ENCODE data around the gene SLC28A1. TPM values are rescaled to one million over a fixed set of nuclear protein-coding genes. Genes with fewer than 3 reads are reported as not detected.

SLC28A1 gene
- total RNA-seq, 2 experiments from 2014 or later = not detected

DNA sequence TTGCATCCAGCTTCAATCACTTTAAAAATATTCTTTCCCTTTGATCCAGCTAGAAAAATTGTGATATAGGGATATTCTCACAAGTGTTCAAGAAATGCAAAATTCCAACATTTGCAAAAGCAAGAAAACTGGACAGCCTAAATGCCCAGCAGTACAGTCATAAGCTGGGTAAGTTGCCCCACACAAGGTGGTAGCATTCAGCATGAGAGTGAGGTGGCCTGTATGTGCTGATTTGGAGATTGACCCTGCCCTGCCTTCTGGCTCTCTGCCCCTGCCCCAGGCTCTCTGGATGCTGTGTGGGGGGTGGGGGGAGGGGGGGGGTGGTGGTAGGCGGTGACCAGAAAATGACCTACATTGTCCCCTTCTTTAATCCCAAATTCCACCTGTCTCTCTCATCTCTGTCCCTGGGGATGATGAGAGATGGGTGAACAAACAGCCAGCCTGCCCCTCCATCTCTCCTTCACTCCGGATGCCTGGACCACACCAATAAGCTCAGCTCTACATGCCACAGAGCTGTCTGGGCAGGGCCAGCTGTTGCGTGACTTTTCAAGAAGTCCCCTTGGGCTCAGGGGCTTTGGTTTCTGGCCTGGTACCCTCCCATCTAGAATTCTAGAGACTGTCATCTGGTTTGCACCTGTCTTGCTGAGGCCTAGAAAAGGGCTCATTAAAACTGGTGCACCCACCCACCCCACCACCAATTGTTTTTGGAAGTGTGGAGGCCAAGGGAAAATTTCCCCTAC is 42.2 kb downstream of the SLC28A1 start:
- no peak overlapping the region for H3K27ac Mint-ChIP-seq
- H3K4me3 Mint-ChIP-seq = no peak overlapping the region
- CTCF ChIA-PET = interaction anchor here (0.7 to 5.6 kb wide), 10 partner anchors 10 to 844 kb away, joined by 3 to 46 read pairs (median 4); no protein-coding TSS in a partner anchor
- H3K36me3 Mint-ChIP-seq = no peaks in the 10 kb centered on the region
- H3K9me3 Mint-ChIP-seq (ENCODE audit: low read depth) = no peaks in the 10 kb centered on the region
- H3K27me3 Mint-ChIP-seq = no peaks in the 10 kb centered on the region
- H3K4me1 Mint-ChIP-seq = peaks cover 6% of the 10 kb centered on the region
- DNase-seq (no peak), ATAC-seq (no peak)

DNA sequence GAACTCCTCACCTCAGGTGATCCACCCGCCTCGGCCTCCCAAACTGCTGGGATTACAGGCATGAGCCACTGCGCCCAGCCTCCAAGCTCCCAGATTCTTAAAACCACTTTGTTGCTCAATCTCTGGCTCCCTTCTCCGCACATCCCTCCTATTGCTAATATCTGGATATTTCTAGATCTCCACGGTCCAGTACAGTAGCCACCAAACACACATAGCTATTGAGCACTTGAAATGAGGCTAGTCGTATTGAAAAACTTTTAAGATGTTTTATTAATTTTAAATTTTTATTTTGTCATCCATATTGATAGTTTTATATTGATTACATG is 44.3 kb downstream of the SLC28A1 start:
- H3K27ac Mint-ChIP-seq = no peak overlapping the region
- no peaks in the 10 kb centered on the region for H3K9me3 Mint-ChIP-seq (ENCODE audit: low read depth)
- CTCF ChIA-PET = interaction anchor here (0.6 to 5.6 kb wide), 26 partner anchors 8 to 358 kb away, joined by 3 to 46 read pairs (median 5); partner anchors contain the start of genes WDR73 and ZSCAN2
- no peaks in the 10 kb centered on the region for H3K27me3 Mint-ChIP-seq
- peaks cover 6% of the 10 kb centered on the region for H3K4me1 Mint-ChIP-seq
- DNase-seq (no peak), ATAC-seq (no peak)
- no peaks in the 10 kb centered on the region for H3K36me3 Mint-ChIP-seq
- no peak overlapping the region for H3K4me3 Mint-ChIP-seq

DNA sequence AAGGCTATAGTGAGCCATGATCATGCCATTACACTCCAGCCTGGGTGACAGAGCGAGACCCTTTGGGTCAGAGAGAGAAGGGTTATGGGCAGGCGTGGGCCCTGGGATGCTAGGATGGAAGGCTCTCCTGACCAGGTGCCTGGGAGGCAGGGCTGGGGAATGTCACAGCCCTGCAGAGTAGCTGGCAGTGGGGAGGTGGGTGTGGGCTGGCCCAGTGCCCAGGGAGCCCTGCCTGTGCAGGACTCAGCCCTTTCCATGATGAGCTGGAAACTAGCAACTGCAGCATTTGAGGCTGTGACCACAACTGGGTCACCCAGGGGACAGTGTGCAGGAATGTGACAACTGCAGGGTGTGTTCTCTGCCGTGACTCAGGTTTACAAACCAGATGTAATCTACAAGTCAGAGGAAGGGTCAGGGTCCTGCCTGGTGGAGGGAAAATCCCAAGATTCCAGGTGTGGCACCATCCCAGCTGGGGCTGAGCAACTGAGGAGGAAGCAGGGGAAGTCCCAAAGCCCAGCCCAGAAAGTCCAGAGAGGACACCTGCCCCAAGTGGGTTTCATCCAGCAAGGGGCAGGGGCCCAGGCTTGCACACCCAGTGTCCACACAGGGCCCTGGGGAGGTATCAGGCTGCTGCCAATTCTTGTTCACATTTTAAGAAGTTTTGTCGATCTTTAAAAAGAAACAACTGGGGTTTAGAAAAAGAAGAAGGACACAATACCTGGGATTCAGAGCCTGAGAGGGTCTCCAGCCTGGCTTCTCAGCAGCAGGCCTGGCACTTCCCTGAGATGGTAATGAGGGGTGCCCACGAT is 45.5 kb downstream of the SLC28A1 start:
- H3K36me3 Mint-ChIP-seq = no peaks in the 10 kb centered on the region
- DNase-seq (no peak), ATAC-seq (peak; percentile 14)
- H3K9me3 Mint-ChIP-seq (ENCODE audit: low read depth) = no peaks in the 10 kb centered on the region
- H3K27me3 Mint-ChIP-seq = no peaks in the 10 kb centered on the region
- peaks cover 6% of the 10 kb centered on the region for H3K4me1 Mint-ChIP-seq
- no peak overlapping the region for H3K27ac Mint-ChIP-seq
- CTCF ChIA-PET = interaction anchor here (5.6 kb wide), 1 partner anchor 343 kb away, joined by 46 read pairs; no protein-coding TSS in a partner anchor
- no peak overlapping the region for H3K4me3 Mint-ChIP-seq

DNA sequence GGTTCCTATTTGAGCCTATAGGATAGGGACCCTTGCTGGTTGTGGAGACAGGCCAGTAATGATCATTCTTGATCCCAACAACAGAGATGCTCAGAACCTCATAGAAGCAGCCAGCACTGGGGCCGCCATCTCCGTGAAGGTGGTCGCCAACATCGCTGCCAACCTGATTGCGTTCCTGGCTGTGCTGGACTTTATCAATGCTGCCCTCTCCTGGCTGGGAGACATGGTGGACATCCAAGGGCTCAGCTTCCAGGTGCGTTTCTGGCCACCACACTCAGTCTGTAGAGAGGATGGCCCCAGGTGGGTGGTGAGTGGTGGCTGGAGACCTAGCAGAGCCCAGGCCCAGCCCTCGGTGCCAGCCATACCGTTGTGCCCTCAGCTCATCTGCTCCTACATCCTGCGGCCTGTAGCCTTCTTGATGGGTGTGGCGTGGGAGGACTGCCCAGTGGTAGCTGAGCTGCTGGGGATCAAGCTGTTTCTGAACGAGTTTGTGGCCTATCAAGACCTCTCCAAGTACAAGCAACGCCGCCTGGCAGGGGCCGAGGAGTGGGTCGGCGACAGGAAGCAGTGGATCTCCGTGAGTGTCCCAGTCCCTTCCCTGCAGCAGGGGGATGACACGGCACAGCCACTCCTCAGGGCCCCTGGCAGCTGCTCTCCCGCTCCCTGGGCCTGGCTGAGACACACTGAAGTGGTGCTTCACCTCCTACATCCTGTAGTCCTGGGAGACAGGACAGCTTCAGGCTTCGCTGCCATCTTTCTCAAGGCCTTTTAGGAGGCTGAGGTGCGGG is 50.7 kb downstream of the SLC28A1 start:
- DNase-seq (no peak), ATAC-seq (no peak)
- H3K9me3 Mint-ChIP-seq (ENCODE audit: low read depth) = no peaks in the 10 kb centered on the region
- no peak overlapping the region for H3K4me3 Mint-ChIP-seq
- CTCF ChIA-PET = interaction anchor here (1.2 kb wide), 1 partner anchor 364 kb away, joined by 3 read pairs; no protein-coding TSS in a partner anchor
- H3K36me3 Mint-ChIP-seq = no peaks in the 10 kb centered on the region
- peaks cover 13% of the 10 kb centered on the region for H3K27me3 Mint-ChIP-seq
- H3K4me1 Mint-ChIP-seq = peaks cover 4% of the 10 kb centered on the region
- H3K27ac Mint-ChIP-seq = no peak overlapping the region

DNA sequence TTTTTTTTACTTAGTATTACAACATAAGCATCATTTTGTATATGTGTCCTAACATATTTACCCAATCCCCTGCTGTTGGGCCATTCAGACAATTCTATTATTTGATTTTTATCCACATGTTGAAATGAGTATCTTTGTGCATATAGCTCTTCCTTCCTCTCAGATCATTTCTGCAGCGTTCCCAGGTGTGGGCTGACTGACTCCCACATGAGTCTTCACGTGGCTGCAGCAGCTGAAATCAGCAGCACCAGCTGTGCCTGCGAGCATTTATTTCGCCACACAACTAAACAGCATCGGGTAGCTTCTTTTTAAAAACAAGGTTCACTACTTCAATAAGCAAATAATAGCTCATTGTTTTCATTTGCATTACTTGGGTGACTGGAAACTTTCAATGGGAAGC is 52.7 kb downstream of the SLC28A1 start:
- CTCF ChIA-PET = interaction anchor here (1.2 to 1.3 kb wide), 2 partner anchors 8 to 10 kb away, joined by 3 to 5 read pairs; no protein-coding TSS in a partner anchor

DNA sequence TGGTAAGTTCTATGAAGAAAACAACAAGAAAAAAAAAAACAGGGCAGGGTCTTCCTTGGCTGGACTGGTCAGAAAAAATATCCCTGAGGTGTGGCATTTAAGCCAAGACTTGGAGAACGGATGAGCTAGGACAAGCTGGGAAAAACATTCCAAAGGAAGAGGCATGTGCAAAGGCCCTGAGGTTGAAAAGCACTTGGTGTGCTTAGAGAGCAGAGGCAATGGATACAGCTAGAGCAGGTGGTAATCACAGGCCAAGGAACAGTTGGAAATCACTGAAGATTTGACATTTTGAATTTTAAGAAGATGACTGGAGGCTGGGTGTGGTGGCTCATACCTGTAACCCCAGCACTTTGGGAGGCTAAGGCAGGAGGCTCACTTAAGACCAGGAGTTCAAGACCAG is 54.3 kb downstream of the SLC28A1 start:
- H3K4me3 Mint-ChIP-seq = no peak overlapping the region
- H3K36me3 Mint-ChIP-seq = no peaks in the 10 kb centered on the region
- peaks cover 4% of the 10 kb centered on the region for H3K4me1 Mint-ChIP-seq
- peaks cover 21% of the 10 kb centered on the region for H3K27me3 Mint-ChIP-seq
- CTCF ChIA-PET = no interaction called here
- no peak for DNase-seq
- no peak for ATAC-seq
- no peak overlapping the region for H3K27ac Mint-ChIP-seq
- H3K9me3 Mint-ChIP-seq (ENCODE audit: low read depth) = no peaks in the 10 kb centered on the region

More for the DNA sequence above, 52.7 kb downstream of the SLC28A1 start:
- H3K27me3 Mint-ChIP-seq = peaks cover 21% of the 10 kb centered on the region
- no peaks in the 10 kb centered on the region for H3K36me3 Mint-ChIP-seq
- no peaks in the 10 kb centered on the region for H3K9me3 Mint-ChIP-seq (ENCODE audit: low read depth)
- H3K4me3 Mint-ChIP-seq = no peak overlapping the region
- peaks cover 4% of the 10 kb centered on the region for H3K4me1 Mint-ChIP-seq
- no peak for ATAC-seq
- no peak for DNase-seq
- H3K27ac Mint-ChIP-seq = no peak overlapping the region

DNA sequence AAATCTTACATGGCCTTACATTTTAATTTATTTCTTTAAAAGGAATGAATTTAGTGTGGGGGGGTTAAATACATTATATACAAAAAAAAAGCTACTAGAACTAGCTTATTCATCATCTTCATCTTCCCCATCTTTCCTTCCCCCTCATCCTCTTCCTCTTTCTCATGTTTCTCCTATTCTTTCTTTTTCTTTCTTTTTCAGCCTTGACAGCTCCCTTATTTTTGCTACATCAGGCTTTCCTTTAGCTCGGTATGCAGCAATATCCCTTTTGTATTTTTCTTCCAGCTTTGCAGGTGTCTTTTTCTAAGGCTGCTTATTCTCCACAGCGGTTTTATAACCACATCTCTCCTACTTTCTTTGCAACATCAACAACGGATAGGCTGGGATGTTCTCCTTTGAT is 55.9 kb downstream of the SLC28A1 start:
- Mint-ChIP-seq H3K27me3 (peaks cover 21% of the 10 kb centered on the region), H3K27ac (no peak overlapping the region), H3K9me3 (ENCODE audit: low read depth) (no peaks in the 10 kb centered on the region), H3K4me3 (no peak overlapping the region), H3K36me3 (no peaks in the 10 kb centered on the region), H3K4me1 (peaks cover 4% of the 10 kb centered on the region)
- ATAC-seq (no peak), DNase-seq (no peak)
- CTCF ChIA-PET = interaction anchor here (0.8 to 3.2 kb wide), 3 partner anchors 12 to 17 kb away, joined by 3 to 10 read pairs (median 3); no protein-coding TSS in a partner anchor

DNA sequence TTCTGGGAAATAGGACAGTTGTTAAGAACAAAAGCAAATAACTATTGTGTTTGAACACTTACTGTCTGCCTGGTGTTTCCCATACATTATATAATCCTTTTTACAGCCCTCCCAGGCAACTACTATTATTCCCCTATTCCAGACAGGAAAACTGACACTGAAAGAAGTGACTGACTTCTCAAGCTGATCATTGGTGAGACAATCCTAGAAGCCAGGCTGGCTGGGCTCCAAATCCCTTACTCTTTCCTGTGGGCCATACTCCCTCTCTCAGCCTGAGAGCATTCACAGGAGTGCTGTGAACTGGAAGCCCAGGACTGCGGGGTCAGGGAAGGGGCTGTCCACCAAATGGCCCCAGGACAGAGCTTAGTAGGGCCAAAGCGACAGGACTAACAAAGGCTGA is 58.0 kb downstream of the SLC28A1 start:
- Mint-ChIP-seq H3K9me3 (ENCODE audit: low read depth) (no peaks in the 10 kb centered on the region), H3K4me3 (no peak overlapping the region), H3K36me3 (no peaks in the 10 kb centered on the region), H3K27me3 (peaks cover 19% of the 10 kb centered on the region), H3K27ac (no peak overlapping the region), H3K4me1 (peaks cover 2% of the 10 kb centered on the region)
- DNase-seq = no peak
- CTCF ChIA-PET = interaction anchor here (3.2 kb wide), 1 partner anchor 14 kb away, joined by 10 read pairs; no protein-coding TSS in a partner anchor
- no peak for ATAC-seq

DNA sequence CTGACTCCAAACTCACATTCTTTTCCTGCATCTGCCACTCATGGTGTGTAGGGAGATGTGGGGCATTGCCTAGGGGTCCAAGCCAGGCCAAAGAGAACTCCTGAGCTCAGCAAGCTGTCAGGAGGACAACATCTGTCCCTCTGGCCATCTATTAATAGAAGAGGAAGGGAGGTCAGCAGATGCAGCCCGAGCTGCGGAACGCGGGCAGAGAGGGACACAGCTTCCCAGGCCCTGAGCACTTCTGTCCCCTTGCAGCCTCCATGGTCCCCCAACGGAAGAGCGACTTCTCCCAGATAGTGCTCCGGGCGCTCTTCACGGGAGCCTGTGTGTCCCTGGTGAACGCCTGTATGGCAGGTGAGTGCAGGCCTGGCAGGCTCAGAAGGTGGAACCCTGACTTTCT is 59.8 kb downstream of the SLC28A1 start:
- Mint-ChIP-seq H3K27ac (no peak overlapping the region), H3K4me1 (no peaks in the 10 kb centered on the region), H3K4me3 (no peak overlapping the region), H3K9me3 (ENCODE audit: low read depth) (no peaks in the 10 kb centered on the region), H3K27me3 (peaks cover 11% of the 10 kb centered on the region), H3K36me3 (no peaks in the 10 kb centered on the region)
- ATAC-seq = no peak
- CTCF ChIA-PET = interaction anchor here (2.9 kb wide), 1 partner anchor 16 kb away, joined by 9 read pairs; no protein-coding TSS in a partner anchor
- DNase-seq = no peak

DNA sequence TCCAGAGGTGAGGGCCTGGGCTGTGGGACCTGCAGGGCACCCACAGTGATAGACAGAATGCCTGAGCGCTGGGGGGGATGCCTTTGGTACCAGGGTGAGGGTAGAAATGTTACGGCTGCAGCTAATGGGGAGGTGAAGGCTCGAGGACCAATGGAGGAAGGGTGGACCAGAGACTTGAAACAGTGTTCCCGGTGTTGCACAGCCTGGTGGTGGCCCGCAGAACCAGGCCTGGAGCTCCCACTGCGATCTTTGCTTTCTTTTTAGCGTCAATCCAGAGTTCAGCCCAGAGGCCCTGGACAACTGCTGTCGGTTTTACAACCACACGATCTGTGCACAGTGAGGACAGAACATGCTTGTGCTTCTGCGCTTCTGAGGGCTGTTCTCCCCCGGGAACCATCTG is 60.4 kb downstream of the SLC28A1 start:
- H3K27ac Mint-ChIP-seq = no peak overlapping the region
- no peaks in the 10 kb centered on the region for H3K36me3 Mint-ChIP-seq
- H3K4me3 Mint-ChIP-seq = no peak overlapping the region
- peaks cover 11% of the 10 kb centered on the region for H3K27me3 Mint-ChIP-seq
- H3K9me3 Mint-ChIP-seq (ENCODE audit: low read depth) = no peaks in the 10 kb centered on the region
- H3K4me1 Mint-ChIP-seq = no peaks in the 10 kb centered on the region
- no peak for ATAC-seq
- no peak for DNase-seq
- CTCF ChIA-PET = interaction anchor here (2.9 kb wide), 1 partner anchor 17 kb away, joined by 9 read pairs; no protein-coding TSS in a partner anchor

DNA sequence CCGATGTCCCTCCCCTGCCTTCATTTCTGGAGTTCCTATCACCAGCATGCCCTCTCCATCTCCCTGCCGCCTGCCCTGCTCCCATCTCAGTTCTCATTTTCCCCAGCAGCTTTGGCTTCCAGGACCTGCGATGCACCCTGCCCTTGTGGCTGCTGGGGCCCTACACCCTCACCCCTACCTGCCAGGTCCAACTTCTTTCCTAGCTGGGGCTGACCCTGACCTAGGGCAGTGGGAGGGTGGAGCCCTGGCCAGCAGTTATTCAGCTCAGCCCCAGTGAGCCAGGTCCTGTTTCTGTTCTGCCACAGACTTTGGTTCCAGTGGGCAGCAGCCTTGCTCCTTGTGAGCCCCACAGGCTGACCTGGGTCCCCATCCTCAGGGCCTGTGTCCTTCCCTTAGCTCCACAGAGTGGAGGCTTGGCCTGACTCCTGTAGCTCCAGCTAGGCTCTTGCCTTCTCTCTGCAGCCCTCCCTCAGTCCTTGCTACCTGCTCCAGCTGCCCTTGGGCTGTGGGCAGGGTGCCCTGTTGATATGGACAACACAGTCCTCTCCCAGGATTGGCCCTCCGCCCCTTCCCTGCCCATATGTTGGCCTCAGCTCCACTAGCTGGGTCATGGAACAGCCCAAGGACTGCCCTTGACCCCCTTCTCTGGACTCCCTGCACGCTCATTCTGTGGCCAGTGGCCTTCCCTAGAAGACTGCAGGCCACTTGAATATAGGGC is 62.5 kb downstream of the SLC28A1 start:
- ATAC-seq (no peak), DNase-seq (no peak)
- Mint-ChIP-seq H3K27ac (no peak overlapping the region), H3K9me3 (ENCODE audit: low read depth) (no peaks in the 10 kb centered on the region), H3K27me3 (peaks cover 6% of the 10 kb centered on the region), H3K4me3 (no peak overlapping the region), H3K36me3 (no peaks in the 10 kb centered on the region), H3K4me1 (no peaks in the 10 kb centered on the region)
- CTCF ChIA-PET = interaction anchor here (1.0 kb wide), 1 partner anchor 359 kb away, joined by 3 read pairs; no protein-coding TSS in a partner anchor

DNA sequence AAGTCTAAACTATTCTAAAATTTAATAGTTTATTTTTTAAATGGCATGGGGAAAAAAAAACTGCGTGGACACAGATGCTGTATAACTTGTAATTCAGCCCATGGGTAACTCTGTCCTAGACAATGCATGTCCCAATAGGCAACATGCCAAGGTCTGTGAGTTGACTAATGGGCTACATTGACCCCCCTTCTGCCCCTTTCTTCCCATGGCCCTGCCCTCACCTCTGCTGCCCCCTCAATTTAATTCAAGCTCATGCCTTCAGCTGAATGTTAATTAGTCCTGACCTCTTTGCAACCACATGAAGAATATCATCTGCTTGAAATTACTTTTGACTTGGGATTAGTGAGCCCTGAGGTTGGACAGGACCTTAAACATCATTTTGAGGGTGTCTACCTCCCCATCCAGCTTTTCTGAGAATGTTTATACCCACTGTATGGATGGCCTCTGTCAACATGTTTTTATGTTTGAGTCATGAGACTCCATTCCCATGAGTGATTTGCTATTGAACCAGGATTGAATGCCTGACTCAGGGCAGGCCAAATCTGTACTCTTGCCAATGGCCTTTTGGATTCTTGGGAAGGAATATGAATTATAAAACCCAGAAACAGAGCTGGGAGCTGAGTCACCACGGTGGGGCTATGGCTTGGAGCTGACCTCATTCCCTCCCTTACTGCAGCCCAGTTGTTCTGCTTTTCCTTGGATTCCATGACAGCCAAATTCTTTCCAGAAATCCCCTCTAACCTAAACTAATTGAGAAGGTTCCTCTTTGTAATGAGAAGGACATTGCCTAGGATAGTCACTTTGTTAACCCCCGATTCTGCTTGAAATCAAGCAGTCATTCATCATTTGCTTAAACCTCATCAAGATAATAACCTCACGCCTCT is 63.7 kb downstream of the SLC28A1 start:
- DNase-seq (no peak), ATAC-seq (no peak)
- Mint-ChIP-seq H3K36me3 (no peaks in the 10 kb centered on the region), H3K9me3 (ENCODE audit: low read depth) (no peaks in the 10 kb centered on the region), H3K4me3 (no peak overlapping the region), H3K27me3 (peaks cover 6% of the 10 kb centered on the region), H3K4me1 (no peaks in the 10 kb centered on the region), H3K27ac (no peak overlapping the region)
- CTCF ChIA-PET = interaction anchor here (0.6 to 1.0 kb wide), 2 partner anchors 193 to 360 kb away, joined by 3 read pairs; no protein-coding TSS in a partner anchor
